GM19452 (cell line): ENCODE results near the gene THOC7.

ENCODE experiments used
- ATAC-seq: cut with Tn5 transposase; IDR thresholded peaks from one replicate; pipeline ENCODE4 v1.9.1; 2021; ENCODE audit not compliant: unreplicated experiment

The THOC7 gene

GRCh38 chr3:63845215-63845614, 18.4 kb downstream of the THOC7 start:
- ATAC-seq: no peak

DNA sequence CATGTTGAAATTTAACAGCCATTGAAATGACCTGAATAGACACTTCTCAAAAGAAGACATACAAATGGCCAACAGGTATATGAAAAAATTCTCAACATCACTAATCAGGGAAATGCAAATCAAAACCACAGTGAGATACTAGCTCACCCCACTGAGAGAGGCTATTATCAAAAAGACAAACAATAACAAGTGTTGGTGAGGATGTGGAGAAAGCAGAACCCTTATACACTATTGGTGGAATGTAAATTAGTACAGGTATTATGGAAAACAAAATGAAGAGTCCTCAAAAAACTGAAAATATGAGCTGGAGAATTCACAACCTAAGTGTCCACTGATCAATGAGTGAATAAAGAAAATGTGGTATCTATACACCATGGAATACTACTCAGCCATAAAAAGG, 21.5 kb downstream of the THOC7 start:
- ATAC-seq: no peak

- ATAC-seq: no peak
Observed at GRCh38 chr3:63841704-63842103, 21.9 kb downstream of the THOC7 start.

GRCh38 chr3:63832395-63832794, 31.2 kb downstream of the THOC7 start:
- ATAC-seq: no peak

DNA sequence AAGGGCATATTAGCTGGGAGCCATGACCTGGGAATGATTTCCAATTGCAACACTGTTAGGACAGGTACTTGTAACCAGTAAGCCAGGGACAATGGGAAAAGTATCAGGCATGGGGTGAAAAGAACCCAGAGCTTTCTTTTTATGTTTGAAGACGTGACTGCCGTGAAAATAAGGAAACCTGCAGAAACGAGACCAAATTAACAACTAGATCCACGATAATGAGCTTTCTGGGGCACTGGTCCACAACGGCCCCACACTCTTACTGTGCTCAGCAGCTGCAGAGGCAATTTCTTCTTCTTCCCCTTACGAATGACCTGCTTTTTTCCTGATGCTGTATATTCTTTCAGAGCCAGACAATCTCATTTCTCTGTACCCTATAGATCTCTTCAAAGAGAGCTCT, 33.1 kb downstream of the THOC7 start:
- ATAC-seq: no peak

- no peak for ATAC-seq
Observed at GRCh38 chr3:63824309-63824708, 39.3 kb downstream of the THOC7 start.

DNA sequence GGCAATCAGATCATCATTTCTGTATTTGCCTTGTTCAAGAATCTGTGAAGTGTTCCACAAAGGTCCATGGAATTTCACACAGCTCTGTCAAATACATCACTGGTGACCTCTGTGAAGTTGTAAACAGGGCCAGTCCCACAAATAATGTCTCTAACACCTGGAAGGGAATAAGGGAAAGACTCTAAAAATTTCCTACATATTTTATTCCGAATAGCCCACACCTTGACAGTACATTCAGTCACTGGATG, 44.5 kb downstream of the THOC7 start, which contains the start of gene C3orf49:
Gene C3orf49, plus strand, starts transcription at position 149 of the 248 bp plus-strand sequence. CDS start 173 bp downstream, outside the sequence.
- ATAC-seq: no peak

GRCh38 chr3:63818282-63819150, 45.1 kb downstream of the THOC7 start:
- no peak for ATAC-seq

DNA sequence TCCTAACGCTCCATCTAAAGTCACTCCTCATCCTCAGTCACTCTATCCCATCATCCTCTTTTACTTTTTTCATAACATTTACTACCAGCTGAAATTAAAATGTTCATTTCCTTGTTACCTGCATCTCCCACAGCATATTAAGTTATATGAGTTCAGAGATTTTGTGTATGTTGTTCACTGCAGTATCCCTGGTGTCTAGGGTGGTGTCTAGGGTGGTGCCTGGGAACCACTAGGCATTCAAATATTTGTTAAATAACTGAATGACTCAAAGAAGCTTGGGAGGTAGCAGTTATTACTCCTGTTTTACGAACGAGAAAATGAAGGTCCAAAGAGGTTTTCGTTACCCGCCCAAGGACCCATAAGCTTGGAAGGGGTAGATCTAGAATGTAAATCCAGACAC, 46.4 kb downstream of the THOC7 start:
- no peak for ATAC-seq

DNA sequence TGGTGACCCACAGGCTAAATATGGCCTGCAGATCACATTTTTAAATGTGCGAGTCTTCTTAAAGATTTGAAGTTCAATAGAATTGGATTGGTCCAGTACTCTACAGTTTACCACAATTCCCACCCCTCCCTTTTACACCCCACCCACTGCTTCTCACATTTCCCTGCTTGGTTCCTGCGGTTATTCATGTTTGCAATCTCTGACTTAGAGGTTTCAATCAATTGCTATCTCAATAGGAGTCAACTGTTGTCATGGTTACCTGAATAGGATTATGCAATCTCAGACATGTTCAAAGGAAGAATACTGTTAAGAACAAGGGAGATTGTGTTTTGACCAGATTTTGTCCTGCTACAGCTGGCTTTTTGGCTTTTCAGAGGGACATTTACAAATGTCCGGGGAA, 49.4 kb downstream of the THOC7 start:
- no peak for ATAC-seq

DNA sequence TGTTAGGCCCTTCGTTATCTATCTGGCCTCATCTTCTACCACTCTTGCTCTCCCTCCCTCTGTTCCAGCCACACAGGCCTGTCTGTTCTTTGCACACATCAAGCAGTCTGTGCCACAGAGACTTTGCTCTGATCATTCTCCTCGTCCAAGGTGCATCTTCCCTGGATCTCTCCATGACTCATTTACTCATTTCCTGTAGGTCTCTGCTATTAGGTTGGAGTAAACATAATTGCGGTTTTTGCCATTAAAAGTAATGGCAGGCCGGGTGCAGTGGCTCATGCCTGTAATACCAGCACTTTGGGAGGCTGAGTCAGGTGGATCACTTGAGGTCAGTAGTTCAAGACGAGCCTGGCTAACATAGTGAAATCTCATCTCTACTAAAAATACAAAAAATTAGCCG, 54.0 kb downstream of the THOC7 start:
- ATAC-seq: no peak

GRCh38 chr3:63808633-63809032, 55.0 kb downstream of the THOC7 start:
- ATAC-seq: no peak

- no peak for ATAC-seq
Observed at GRCh38 chr3:63807961-63808565, 55.5 kb downstream of the THOC7 start.

DNA sequence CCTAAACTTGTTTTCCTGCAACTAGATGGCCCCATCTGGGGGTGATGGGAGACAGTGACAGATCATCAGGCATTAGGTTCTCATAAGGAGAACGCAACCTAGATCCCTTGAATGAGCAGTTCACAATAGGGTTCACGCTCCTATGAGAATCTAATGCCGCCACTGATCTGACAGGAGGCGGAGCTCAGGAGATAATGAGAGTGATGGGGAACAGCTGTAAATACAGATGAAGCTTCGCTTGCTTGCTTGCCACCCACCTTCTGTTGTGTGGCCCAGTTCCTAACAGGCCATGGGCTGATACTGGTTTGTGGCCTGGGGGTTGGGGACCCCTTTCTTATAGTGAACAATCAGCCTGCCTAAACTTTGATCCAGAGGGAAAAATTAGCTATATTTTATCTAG, 59.7 kb downstream of the THOC7 start:
- no peak for ATAC-seq

DNA sequence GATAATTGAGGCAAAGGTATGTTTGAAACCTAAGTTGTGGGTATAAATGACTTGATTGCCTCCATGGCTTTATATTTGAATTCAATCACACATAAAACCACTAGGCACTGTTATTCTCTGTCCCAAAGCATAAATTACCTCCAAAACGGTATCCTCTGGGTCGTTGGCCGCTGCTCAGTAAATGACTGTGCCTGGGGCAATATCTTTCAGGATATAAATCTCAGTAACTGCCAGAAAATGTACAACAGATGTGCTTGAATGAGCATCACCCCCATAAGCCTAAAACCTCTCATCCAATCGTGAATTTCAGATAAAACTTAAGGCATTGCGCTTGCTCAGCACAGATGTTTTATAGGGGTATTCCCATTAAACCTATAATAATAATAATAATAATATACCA, 63.5 kb downstream of the THOC7 start:
- ATAC-seq: no peak

- no peak for ATAC-seq
Observed at GRCh38 chr3:63798949-63799348, 64.7 kb downstream of the THOC7 start.

DNA sequence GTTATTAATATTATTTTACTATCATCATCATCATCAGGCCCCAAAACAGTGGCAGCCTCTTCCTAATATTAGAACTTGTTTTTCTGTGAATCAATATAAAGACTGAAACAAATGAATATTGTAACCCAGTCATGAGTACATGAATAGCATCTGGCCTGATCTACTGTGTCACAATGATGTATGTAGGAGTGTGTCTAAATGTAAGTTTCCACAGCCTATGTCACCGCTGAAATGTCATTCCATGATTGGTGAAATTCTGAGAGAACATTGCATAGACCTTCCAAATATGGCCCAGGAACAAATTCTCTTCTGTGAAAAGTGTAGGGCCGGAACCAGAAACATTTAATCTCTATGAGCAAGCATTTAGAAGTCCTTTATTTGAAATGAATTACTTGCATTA, 65.1 kb downstream of the THOC7 start:
- no peak for ATAC-seq

DNA sequence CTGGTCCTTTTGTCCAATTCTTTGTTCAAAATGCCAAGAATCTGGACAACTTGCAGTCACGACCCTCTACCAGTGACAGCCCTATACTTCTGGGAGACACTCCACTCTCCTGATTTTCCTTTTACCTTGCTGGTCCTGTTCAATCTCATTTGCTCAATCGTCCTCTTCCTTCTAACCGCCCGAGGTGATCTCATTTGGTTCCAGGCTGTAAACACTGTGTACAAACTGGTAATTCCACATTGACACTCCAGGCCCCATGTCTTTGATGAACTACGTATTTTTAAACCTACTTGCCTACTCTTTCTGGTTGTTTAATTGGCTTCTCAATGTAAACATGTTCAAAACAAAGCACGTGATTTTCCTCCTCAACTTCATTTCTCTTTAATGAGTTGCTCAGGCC, 68.2 kb downstream of the THOC7 start:
- ATAC-seq: no peak

DNA sequence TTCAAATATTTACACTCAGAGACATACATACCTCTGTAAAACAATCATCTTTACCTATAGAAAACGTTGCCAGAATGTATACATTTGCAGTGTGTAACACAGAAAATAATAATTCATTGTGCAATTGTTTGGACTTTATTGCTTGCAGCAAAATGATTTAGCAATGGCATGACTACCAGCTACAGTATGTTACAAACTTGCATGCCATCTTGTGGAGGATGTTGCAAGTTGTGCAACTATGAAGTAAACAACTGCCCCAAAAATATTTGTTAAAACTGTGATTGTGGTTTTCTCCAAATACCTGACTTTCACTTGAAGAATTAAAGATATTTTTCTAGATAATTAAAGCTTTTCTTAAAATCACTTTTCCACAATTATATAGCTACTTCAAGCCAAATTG, 71.6 kb downstream of the THOC7 start:
- no peak for ATAC-seq
